GM20000 (cell line): ENCODE measurements around the gene RAB6B.

Experiments
- DNase-seq: peaks from one replicate; pipeline ENCODE4 v3.0.0; 2012; ENCODE audit warnings: low spot score
- CTCF ChIP-seq: IDR thresholded peaks from 2 replicates; pipeline ENCODE4 v1.5.1; 2012; ENCODE audit warnings: mild to moderate bottlenecking, control low read depth; ENCODE audit errors: extremely low read depth, missing control alignments

Gene RAB6B

GRCh38 chr3:133777807-133778568 is 117.7 kb downstream of the RAB6B start:
- no peak for DNase-seq
- TF ChIP-seq CTCF: no peak

GRCh38 chr3:133776794-133777438 is 118.8 kb downstream of the RAB6B start:
- TF ChIP-seq CTCF: no peak

GRCh38 chr3:133775835-133776234 is 119.8 kb downstream of the RAB6B start:
- DNase-seq: no peak
- TF ChIP-seq CTCF: no peak

More at GRCh38 chr3:133776794-133777438, 118.8 kb downstream of the RAB6B start:
- DNase-seq: no peak

GRCh38 chr3:133775309-133775708 is 120.4 kb downstream of the RAB6B start:
- no peak for TF ChIP-seq CTCF

More at GRCh38 chr3:133775309-133775708, 120.4 kb downstream of the RAB6B start:
- no peak for DNase-seq
